ENCODE results near the gene NCS1. TPM values are rescaled to one million over a fixed set of nuclear protein-coding genes. Genes with fewer than 3 reads are reported as not detected.

NCS1 gene
- total and polyA plus RNA-seq, 9 of the 15 experiments (the other 6 are each of a cell fraction or from before 2014, with no cell fraction given), result 0.28 to 27.0 (median 9.6) TPM

- peaks cover 6% of the 10 kb centered on the region for H3K9me1 ChIP-seq (ENCODE audit: control insufficient read depth, insufficient read depth, low read length)
- ChIA-PET CTCF (ENCODE audit: low intra/inter-chr PET ratio) (no interaction called here), POLR2A (interaction anchor here (0.6 kb wide), 1 partner anchor 12 kb away, joined by 3 read pairs; no protein-coding TSS in a partner anchor)
- in situ Hi-C loops (cut with MboI), result no loop called here
- no peak for DNase-seq (ENCODE audit: extremely low read depth in 1 of 4, low spot score in 3 of 4)
- H2AFZ ChIP-seq (ENCODE audit: low read depth, low read length), result no peak overlapping the region
- BruUV-seq (replicated peaks), result no TSS peak
- ATAC-seq, result no peak
- 77% methylated on average over 20 of the region's 20 CpGs for WGBS (ENCODE audit: insufficient coverage, low coverage, missing lambda C conversion rate)
- intact Hi-C loops (cut with micrococcal nuclease), result no loop called here
- H3K36me3 ChIP-seq (ENCODE audit: control insufficient read depth, insufficient read depth, low read length), result no peaks in the 10 kb centered on the region
- no peak for FAIRE-seq
- H3K27ac ChIP-seq (ENCODE audit: extremely low read depth, low read depth, low read length), result no peak overlapping the region
- no peaks in the 10 kb centered on the region for H3K27me3 ChIP-seq (ENCODE audit: control insufficient read depth in 2 of 2, insufficient read depth in 2 of 2, low read length in 2 of 2)
- H3K79me2 ChIP-seq (ENCODE audit: control insufficient read depth, insufficient read depth, low read length), result no peaks in the 10 kb centered on the region; the same call in 2 of the 3 replicates
- no peak overlapping the region for H3K4me3 ChIP-seq
- H3K4me2 ChIP-seq (ENCODE audit: insufficient read depth, low read length), result no peak overlapping the region
- no peaks in the 10 kb centered on the region for H3K9me3 ChIP-seq (replicated peaks; ENCODE audit: control insufficient read depth, insufficient read depth, low read depth, low read length)
- 0 out of 4 replicates have a peak overlapping the region, but pooled peaks of 1 of the 2 experiments have one; percentile 59 for H3K9ac ChIP-seq (ENCODE audit: insufficient read depth in 1 of 2, low read depth in 2 of 2, low read length in 2 of 2)
- peaks cover 33% of the 10 kb centered on the region for H4K20me1 ChIP-seq (replicated peaks; ENCODE audit: control insufficient read depth, insufficient read depth, low read length)
- peaks cover 23 to 63% of the 10 kb centered on the region in 2 experiments for H3K4me1 ChIP-seq (replicated peaks in 1 of 2; ENCODE audit: control insufficient read depth in 2 of 2, insufficient read depth in 2 of 2, low read length in 2 of 2)
- TF ChIP-seq COPS2 (conservative IDR thresholded peaks at IDR 0.05), result no peak
- TF ChIP-seq CREB1 (IDR thresholded peaks at IDR 0.05), result no peak
- no peak for TF ChIP-seq CREB1 (CRISPR knock-in tag; IDR thresholded peaks at IDR 0.05)
- TF ChIP-seq GABPB2 (CRISPR knock-in tag; conservative IDR thresholded peaks at IDR 0.05), result no peak
- TF ChIP-seq ZNF318 (IDR thresholded peaks at IDR 0.05; ENCODE audit: borderline replicate concordance in 1 of 2, low read depth in 1 of 2), result no peak
- TF ChIP-seq ZNF12 (CRISPR knock-in tag; IDR thresholded peaks at IDR 0.05), result no peak
- no peak for TF ChIP-seq RCOR1 (IDR thresholded peaks at IDR 0.05; ENCODE audit: borderline replicate concordance in 1 of 2, low read depth in 2 of 2, low read length in 2 of 2)
- no peak for TF ChIP-seq PRMT5 (CRISPR knock-in tag; IDR thresholded peaks at IDR 0.05)
- TF ChIP-seq ZNF133 (CRISPR knock-in tag; IDR thresholded peaks at IDR 0.05), result no peak
- no peak for TF ChIP-seq CBX3 (IDR thresholded peaks at IDR 0.05; ENCODE audit: borderline replicate concordance in 1 of 2, low read length in 2 of 2)
- no peak for TF ChIP-seq NUFIP1 (IDR thresholded peaks at IDR 0.05; ENCODE audit: partially characterized antibody)
- no peak for TF ChIP-seq BRF1 (IDR thresholded peaks at IDR 0.05; ENCODE audit: borderline replicate concordance, extremely low read depth, insufficient read length)
- TF ChIP-seq RBM34 (IDR thresholded peaks at IDR 0.05; ENCODE audit: borderline replicate concordance, insufficient read depth, low read length), result no peak
- TF ChIP-seq MXD1 (CRISPR knock-in tag; IDR thresholded peaks at IDR 0.05; ENCODE audit: borderline replicate concordance, poor library complexity, severe bottlenecking), result no peak
Measured at GRCh38 chr9:130211548-130212226, 39.5 kb downstream of the NCS1 start.

Measured in K562 (cell line).